Esophagus muscularis mucosa (tissue), 4 donors: ENCODE results near the gene SPIRE1.

Experiments used
- EP300 ChIP-seq: sonication (generic); formaldehyde crosslinking; IDR thresholded peaks from one replicate; pipeline ENCODE4 v1.6.1; 2017; ENCODE audit warnings: antibody characterized with exemption
- POLR2A ChIP-seq: fragments of 450-650 bp; IDR thresholded peaks from one replicate; pipeline ENCODE4 v1.6.1; 2017; ENCODE audit warnings: antibody characterized with exemption, moderate library complexity, mild to moderate bottlenecking, low read depth
- POLR2AphosphoS5 ChIP-seq, 2 donors: sonication (generic); formaldehyde crosslinking; IDR thresholded peaks; one replicate each; pipeline ENCODE4 v1.6.1; 2017; ENCODE audit warnings: antibody characterized with exemption in 2 of 2
- TF ChIP-seq, protein P1 (sequence below), 3 experiments: fragments of 200-600 bp in 2 of 3; fragments of 450-650 bp in 1 of 3; sonication (generic) in 2 of 3; IDR thresholded peaks; one replicate each; pipeline ENCODE4 v1.5.1; 2017 to 2019; ENCODE audit warnings: antibody characterized with exemption in 3 of 3, mild to moderate bottlenecking in 2 of 3, moderate library complexity in 1 of 3

DNA sequence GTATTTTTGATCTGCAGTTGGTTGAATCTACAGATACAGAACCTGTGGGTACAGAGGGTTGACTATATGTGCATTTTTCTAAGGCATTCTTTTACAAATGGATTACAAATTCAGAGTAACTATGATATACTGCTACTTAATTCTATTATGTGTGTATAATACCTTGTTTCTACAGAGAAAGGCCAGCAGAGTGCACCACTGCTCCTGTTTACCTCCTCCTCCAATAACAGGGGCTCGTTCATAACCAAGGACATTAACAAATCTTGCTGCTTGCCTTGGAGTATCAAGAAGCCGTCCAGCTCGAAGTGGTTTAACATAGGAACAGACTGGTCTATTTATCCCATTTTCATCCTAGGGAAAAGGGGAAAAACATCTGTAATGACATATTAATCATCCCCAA, 28.2 kb upstream of the SPIRE1 start:
- TF ChIP-seq, protein P1, sequence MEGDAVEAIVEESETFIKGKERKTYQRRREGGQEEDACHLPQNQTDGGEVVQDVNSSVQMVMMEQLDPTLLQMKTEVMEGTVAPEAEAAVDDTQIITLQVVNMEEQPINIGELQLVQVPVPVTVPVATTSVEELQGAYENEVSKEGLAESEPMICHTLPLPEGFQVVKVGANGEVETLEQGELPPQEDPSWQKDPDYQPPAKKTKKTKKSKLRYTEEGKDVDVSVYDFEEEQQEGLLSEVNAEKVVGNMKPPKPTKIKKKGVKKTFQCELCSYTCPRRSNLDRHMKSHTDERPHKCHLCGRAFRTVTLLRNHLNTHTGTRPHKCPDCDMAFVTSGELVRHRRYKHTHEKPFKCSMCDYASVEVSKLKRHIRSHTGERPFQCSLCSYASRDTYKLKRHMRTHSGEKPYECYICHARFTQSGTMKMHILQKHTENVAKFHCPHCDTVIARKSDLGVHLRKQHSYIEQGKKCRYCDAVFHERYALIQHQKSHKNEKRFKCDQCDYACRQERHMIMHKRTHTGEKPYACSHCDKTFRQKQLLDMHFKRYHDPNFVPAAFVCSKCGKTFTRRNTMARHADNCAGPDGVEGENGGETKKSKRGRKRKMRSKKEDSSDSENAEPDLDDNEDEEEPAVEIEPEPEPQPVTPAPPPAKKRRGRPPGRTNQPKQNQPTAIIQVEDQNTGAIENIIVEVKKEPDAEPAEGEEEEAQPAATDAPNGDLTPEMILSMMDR (IDR thresholded peaks at IDR 0.05): no peak
- TF ChIP-seq POLR2A (no peak), POLR2AphosphoS5 (IDR thresholded peaks at IDR 0.05) (no peak), EP300 (no peak)
